ENCODE data around the gene THRB. TPM values are rescaled to one million over a fixed set of nuclear protein-coding genes. Genes with fewer than 3 reads are reported as not detected.

Gene THRB
- total RNA-seq, 3 donors from 2014 or later, result 29.8 to 40.2 (median 39.2) TPM

DNA sequence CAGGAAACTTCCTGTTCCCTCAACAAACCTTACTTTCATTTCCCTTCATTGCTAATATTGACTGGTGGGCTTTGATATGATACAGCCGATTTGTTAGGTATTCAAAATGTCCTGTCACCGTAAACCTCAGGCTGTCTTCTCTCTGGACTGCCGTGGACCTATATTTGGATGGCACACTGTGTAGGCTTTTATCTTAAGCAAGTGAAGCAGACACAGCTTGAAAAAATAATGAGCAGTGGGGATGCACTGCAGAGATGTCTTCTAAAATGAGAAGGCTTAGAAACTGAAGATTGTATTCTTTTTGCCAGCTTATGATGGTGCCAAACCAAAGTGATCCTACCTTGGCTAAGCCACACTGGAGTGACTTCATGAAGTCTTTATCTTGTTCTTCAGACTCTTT lies 283.3 kb downstream of the THRB start:
- Histone ChIP-seq H3K9me3 (no peaks in the 10 kb centered on the region), H3K4me3 (no peak overlapping the region), H3K36me3 (no peaks in the 10 kb centered on the region), H3K27ac (no peak overlapping the region), H3K27me3 (no peaks in the 10 kb centered on the region), H3K4me1 (peaks cover 0 to 4% of the 10 kb centered on the region in 2 donors)
- no peak for TF ChIP-seq POLR2AphosphoS5 (IDR thresholded peaks at IDR 0.05)
- no peak for TF ChIP-seq POLR2A (IDR thresholded peaks at IDR 0.05)
- TF ChIP-seq, protein P1, sequence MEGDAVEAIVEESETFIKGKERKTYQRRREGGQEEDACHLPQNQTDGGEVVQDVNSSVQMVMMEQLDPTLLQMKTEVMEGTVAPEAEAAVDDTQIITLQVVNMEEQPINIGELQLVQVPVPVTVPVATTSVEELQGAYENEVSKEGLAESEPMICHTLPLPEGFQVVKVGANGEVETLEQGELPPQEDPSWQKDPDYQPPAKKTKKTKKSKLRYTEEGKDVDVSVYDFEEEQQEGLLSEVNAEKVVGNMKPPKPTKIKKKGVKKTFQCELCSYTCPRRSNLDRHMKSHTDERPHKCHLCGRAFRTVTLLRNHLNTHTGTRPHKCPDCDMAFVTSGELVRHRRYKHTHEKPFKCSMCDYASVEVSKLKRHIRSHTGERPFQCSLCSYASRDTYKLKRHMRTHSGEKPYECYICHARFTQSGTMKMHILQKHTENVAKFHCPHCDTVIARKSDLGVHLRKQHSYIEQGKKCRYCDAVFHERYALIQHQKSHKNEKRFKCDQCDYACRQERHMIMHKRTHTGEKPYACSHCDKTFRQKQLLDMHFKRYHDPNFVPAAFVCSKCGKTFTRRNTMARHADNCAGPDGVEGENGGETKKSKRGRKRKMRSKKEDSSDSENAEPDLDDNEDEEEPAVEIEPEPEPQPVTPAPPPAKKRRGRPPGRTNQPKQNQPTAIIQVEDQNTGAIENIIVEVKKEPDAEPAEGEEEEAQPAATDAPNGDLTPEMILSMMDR (IDR thresholded peaks at IDR 0.05), result no peak
- DNase-seq (ENCODE audit: low spot score in 2 of 2), result no peak
- intact Hi-C loops (cut with DNase I; ENCODE audit: low total_unique reads), result no loop called here

DNA sequence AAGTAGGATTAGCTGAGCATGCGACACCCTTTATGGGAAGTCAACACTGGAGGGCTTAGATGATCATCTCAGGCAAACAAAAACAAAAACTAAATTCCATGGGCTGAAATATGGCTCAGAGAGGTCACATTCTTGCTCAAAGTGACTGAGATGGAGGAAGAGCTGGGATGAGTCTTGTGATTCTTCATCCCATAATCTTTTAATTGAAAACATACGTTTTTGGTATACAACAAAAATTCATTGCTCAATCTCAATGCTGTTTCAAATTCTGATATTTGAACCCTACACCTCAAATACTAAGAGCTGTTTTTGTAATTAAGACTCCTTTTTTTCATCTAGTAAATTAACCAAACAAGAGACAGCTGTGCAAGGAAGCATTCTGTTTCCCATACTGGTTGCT lies 292.6 kb downstream of the THRB start:
- Histone ChIP-seq H3K4me1 (no peaks in the 10 kb centered on the region), H3K27me3 (no peaks in the 10 kb centered on the region), H3K4me3 (no peak overlapping the region), H3K27ac (no peak overlapping the region), H3K36me3 (no peaks in the 10 kb centered on the region), H3K9me3 (peaks cover 5 to 8% of the 10 kb centered on the region in 2 donors)
- no peak for DNase-seq (ENCODE audit: low spot score in 2 of 2)
- TF ChIP-seq POLR2AphosphoS5 (IDR thresholded peaks at IDR 0.05), result no peak
- TF ChIP-seq POLR2A (IDR thresholded peaks at IDR 0.05), result no peak
- TF ChIP-seq, protein P1 (IDR thresholded peaks at IDR 0.05), result no peak
- intact Hi-C loops (cut with DNase I; ENCODE audit: low total_unique reads), result loop anchor here (2.0 kb wide), 1 partner anchor 43 kb away; no protein-coding TSS in a partner anchor

DNA sequence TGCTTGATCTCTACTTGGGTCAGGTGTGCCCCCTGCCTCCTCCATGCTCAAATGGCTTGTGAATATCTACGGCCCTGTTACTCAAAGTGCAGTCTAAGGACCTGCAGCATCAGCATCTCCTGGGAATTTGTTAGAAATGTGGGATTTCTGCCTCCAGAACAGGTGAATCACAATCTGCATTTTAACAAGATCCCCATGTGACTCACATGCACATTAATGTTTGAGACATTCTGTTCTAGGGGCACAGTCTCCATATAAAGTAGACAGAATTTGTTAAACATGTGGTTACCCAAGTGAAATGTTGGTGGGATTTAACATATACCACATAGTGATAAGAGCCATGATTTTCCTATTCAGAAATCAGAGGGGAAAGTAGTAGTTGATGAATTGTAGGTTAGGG lies 293.3 kb downstream of the THRB start:
- H3K4me3 ChIP-seq, result no peak overlapping the region
- H3K36me3 ChIP-seq, result no peaks in the 10 kb centered on the region
- H3K4me1 ChIP-seq, result no peaks in the 10 kb centered on the region
- no peak for TF ChIP-seq POLR2A (IDR thresholded peaks at IDR 0.05)
- no peak for TF ChIP-seq POLR2AphosphoS5 (IDR thresholded peaks at IDR 0.05)
- TF ChIP-seq, protein P1 (IDR thresholded peaks at IDR 0.05), result no peak
- no peak for DNase-seq (ENCODE audit: low spot score in 2 of 2)
- peaks cover 5 to 8% of the 10 kb centered on the region in 2 donors for H3K9me3 ChIP-seq
- peak overlapping the region in 1 of 2 donors; percentile 8 for H3K27ac ChIP-seq
- intact Hi-C loops (cut with DNase I; ENCODE audit: low total_unique reads), result no loop called here
- no peaks in the 10 kb centered on the region for H3K27me3 ChIP-seq

DNA sequence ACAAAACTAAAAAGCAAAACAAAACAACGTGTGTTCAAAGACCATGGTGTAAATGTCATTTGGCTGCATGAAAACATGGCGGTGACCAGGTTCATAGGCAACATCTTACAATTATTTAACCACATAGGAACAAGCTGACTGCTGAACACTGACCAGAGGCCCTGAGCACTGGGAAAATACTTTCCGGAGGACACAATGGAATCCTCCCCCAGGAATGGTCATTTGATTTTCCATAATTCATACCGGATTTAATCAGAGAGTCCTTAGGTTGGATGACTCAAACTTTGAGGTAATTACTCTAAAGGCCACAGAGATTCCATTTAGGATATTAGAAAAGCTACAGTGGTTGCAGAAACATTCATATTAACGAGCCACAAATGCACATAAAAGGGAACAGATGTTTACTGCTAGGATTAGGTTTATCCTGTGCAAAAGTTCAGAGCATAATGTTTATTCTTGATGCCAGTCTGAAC lies 294.8 kb downstream of the THRB start:
- H3K4me1 ChIP-seq, result no peaks in the 10 kb centered on the region
- H3K9me3 ChIP-seq, result peaks cover 5 to 8% of the 10 kb centered on the region in 2 donors
- no peak for DNase-seq (ENCODE audit: low spot score in 2 of 2)
- no peak for TF ChIP-seq POLR2A (IDR thresholded peaks at IDR 0.05)
- TF ChIP-seq POLR2AphosphoS5 (IDR thresholded peaks at IDR 0.05), result no peak
- TF ChIP-seq, protein P1 (IDR thresholded peaks at IDR 0.05), result no peak
- no peaks in the 10 kb centered on the region for H3K27me3 ChIP-seq
- no peaks in the 10 kb centered on the region for H3K36me3 ChIP-seq
- intact Hi-C loops (cut with DNase I; ENCODE audit: low total_unique reads), result no loop called here
- H3K27ac ChIP-seq, result peak overlapping the region in 1 of 2 donors; percentile 27
- no peak overlapping the region for H3K4me3 ChIP-seq

DNA sequence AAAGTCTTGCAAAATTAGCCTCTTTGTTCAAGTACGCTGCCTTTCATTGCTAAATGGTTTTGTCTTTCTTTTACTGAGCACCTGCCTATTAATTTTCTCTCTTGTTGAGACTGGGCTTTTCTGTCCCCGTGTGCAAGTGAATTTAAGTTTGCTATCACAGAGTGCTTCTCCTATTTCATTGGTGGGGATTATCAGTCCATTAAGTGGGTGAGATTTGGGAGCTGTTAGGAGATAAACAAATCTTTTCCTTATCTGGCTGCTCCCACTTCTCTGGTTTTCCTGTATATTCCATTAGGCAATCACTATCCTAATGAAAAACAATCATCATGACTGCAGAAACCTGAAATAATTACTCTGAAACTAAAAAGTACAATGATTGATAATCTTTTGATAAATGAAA lies 295.4 kb downstream of the THRB start:
- intact Hi-C loops (cut with DNase I; ENCODE audit: low total_unique reads), result no loop called here
- peaks cover 5 to 8% of the 10 kb centered on the region in 2 donors for H3K9me3 ChIP-seq
- H3K36me3 ChIP-seq, result no peaks in the 10 kb centered on the region
- TF ChIP-seq POLR2AphosphoS5 (IDR thresholded peaks at IDR 0.05) (no peak), POLR2A (IDR thresholded peaks at IDR 0.05) (no peak)
- TF ChIP-seq, protein P1 (IDR thresholded peaks at IDR 0.05), result no peak
- H3K4me1 ChIP-seq, result no peaks in the 10 kb centered on the region
- H3K27me3 ChIP-seq, result no peaks in the 10 kb centered on the region
- peak overlapping the region in 1 of 2 donors; percentile 52 for H3K27ac ChIP-seq
- no peak for DNase-seq (ENCODE audit: low spot score in 2 of 2)
- H3K4me3 ChIP-seq, result no peak overlapping the region
